GM18526 (cell line): ENCODE results near the gene SH3BGRL3.
A peak's percentile ranks its signal among the peaks of the same experiment; 100 is the strongest.

ENCODE experiments used
- POLR2A ChIP-seq: IDR thresholded peaks from 3 replicates; pipeline ENCODE4 v1.6.1; 2011; ENCODE audit not compliant: insufficient read length; ENCODE audit errors: extremely low read depth

Gene SH3BGRL3

DNA sequence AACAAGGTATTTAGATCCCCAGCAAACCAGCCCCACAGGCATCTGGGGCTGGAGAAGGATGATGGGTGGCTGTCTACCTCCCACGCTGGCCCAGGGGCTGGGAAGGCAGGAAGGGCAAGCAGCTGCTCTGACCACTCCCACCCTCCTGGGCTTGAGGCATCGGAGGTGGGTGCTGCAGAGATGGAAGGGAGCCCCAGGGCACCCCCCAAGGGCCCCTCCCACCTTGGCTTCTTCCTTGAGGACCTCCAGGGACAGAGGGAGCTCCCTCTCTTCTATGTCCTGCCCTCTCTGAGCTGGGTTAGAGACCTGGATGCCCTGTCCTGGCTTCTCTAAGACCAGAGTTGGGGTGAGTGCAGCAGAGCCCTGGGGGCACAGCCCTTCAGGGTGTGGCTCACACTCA, 41.0 kb downstream of the SH3BGRL3 start:
- no peak for TF ChIP-seq POLR2A

DNA sequence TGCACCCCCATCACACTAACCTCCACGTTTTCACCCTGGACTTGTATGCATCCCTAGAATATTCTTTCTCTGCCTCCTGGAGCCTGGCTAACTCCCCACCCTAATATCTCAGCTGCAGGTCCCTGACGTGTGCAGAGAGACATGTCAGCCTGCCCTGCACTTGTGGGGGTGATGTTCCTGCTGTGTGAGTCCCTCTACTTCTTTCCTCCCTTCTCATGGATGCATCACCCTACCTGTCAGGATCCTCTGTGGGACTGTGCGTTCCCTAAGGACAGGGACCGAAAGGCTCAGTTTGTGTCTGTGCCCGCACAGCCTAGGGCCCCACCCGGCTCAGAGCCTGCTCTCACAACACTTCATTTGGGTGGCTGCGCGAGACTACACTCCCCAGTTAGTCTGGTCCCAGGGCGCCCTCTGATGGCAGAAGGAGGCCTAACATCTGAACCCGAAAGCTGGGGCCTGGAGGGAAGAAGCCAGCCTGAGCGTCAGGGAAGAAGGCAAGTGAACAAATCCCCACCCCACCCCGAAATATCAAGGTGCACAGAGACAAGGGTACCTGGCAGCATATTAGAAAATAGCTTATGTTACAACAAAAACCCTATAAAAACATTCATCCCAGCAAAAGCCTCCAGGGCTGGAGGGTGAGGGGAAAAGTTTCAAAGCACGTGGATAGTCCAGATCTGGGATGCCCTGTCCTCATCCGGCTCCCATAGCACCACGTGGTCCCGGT, 41.6 kb downstream of the SH3BGRL3 start:
- TF ChIP-seq POLR2A = peak; percentile 10

DNA sequence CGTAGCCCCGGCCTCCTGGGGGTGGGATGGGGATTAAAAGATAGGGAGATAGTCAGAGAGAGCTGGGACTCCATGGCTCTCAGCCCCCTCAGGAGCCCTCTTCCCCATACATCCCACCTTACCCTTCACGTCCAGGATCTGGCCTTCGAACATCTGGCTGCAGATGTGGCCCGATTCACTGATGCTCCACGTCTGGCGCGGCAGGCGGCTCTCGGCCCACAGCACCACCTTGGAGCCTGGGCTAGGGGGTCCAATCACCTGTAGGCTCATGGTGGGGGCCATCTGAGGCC, 42.1 kb downstream of the SH3BGRL3 start:
- no peak for TF ChIP-seq POLR2A

DNA sequence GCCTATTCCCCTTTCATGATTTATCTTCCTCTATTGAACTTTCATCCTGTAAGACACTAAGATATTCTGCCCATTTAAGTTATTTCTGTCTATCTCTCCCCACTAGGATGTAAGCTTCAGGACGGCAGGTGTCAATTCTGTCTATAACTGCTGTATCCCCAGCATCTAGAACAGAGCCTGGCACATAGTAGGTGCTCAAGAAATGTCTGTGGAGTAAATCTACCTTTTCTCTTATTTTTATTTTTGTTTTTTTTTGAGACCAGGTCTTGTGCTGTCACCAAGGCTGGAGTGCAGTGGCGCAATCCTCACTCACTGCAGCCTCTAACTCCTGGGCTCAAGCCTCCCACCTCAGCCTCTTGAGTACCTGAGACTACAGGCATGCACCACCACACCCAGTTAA, 43.5 kb downstream of the SH3BGRL3 start:
- no peak for TF ChIP-seq POLR2A

DNA sequence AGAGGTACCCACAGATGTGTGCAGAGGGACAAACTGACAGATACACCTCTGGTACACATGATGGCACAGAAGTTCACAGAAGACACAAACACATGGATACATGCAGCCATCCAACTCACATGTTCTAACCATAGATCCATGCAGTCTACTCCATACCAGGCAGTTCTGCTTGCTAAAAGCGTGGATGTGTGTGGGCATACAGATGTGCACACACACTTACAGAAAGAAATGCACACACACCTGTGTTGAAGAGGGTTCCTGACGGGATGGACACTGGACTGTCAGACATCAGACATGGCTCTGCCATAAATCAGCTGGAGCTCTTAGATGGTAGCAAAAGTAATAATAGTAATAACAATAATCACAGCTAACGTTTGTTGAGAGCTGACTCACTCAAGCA, 44.7 kb downstream of the SH3BGRL3 start:
- no peak for TF ChIP-seq POLR2A

DNA sequence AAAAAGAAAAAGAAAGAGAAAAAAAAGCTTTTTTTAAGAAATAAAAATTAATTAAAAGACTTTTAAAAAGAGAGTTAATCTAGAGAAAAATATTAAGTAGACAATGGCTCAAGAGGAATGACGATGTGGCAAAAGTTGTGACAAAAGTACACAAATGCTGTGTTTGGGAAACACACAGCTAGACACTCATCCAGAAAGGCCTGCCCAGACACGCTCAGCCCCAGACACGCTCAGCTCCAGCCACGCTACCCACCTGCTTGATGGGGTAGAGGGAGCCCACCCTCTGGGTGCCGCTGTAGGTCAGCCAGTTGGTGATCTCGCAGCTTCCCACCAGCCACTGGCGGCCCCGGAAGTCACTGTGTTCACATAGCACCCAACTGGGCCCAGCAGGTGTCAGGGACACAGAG, 48.1 kb downstream of the SH3BGRL3 start:
- no peak for TF ChIP-seq POLR2A

DNA sequence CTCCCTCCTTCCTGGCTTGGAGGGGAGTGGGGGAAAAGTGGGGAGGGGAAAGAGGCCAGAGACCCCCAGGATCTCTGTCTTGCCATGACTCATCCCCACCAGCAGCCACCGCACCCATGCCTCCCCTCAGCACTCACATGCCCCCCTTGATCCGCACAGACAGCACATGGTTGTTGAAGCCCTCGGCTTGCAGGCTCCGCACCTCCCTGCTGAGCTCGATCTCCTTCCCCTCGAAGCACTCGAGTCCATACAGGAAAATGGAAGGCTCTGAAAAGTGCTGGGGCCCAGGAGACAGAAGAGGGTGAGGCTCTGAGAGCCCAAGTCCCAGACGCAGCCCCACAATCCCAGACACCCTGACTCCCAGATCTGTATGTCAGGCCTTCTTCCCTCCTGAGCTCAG, 48.7 kb downstream of the SH3BGRL3 start:
- TF ChIP-seq POLR2A = no peak

DNA sequence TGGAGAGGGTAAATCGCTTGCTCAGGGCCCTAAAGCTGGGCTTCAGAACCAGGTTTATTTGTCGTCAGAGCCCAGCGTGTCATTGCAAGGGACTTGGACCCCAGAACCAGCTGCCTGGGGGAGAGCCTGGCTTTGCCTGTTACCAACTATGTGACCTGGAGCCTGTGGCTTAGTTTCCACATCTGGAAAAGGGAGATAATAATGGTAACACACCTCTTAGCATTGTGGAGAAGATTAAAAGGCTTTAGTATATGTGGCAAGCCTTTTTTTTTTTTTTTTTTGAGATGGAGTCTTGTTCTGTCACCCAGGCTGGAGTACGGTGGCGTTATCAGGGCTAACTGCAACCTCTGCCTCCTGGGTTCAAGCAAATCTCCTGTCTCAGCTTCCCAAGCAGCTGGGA, 50.4 kb downstream of the SH3BGRL3 start:
- TF ChIP-seq POLR2A = no peak
